Spleen (tissue), 7 donors: ENCODE data around the gene LYPLA2.

ENCODE experiments used
- CTCF ChIP-seq, 11 experiments: fragments of 200-600 bp in 7 of 11; fragments of 450-650 bp in 4 of 11; sonication (generic) in 4 of 11; IDR thresholded peaks in 8 of 11; conservative IDR thresholded peaks in 3 of 11; 1 replicate in 7 of 11; 2 replicates in 4 of 11; pipeline versions ENCODE4 v1.4.0 to v1.8.0; 2016 to 2021; ENCODE audit warnings: antibody characterized with exemption in 11 of 11, inconsistent platforms in 4 of 11, mild to moderate bottlenecking in 1 of 11
- POLR2A ChIP-seq, 3 donors: fragments of 450-650 bp; IDR thresholded peaks; one replicate each; pipeline ENCODE4 v1.5.1; 2017; ENCODE audit warnings: antibody characterized with exemption in 3 of 3, mild to moderate bottlenecking in 1 of 3
- donor health status: DM: no; HTN: no; CAD: no; lungs with moderate emphysema.
- donor health status: DM: no; HTN: no; CAD: no.
- donor health status: DM: no; HTN: no; CAD: no.

- TF ChIP-seq POLR2A (IDR thresholded peaks at IDR 0.05) (no peak), CTCF (IDR thresholded peaks at IDR 0.05 in 8 of 11, conservative IDR thresholded peaks at IDR 0.05 in 3 of 11) (no peak)
Observed at GRCh38 chr1:23774174-23774880, 16.6 kb upstream of the LYPLA2 start.
